ENCODE results near the gene TLN1.

TLN1 gene

DNA sequence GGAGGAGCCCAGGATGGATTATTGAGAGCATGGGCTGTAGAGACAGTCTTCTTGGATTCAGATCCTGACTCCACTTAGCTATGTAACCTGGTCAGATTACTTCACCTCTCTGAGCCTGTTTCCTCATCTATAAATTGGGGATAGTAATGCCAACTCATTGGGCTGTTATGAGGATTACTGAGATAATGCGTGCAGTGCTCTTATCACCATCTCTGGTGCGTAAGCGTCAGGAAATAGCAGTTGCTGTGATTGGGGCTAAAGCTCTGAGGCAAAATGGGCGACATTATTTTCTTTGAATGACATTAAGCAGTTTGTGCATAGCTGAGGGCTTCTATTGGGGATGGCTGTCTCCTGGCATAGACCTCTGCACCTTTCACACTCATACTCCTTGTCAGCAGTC lies 23.1 kb upstream of the TLN1 start:
- no peak for DNase-seq (ENCODE audit: low read depth, low spot score)
- H3K4me3 ChIP-seq (ENCODE audit: low read length) = no peak overlapping the region

DNA sequence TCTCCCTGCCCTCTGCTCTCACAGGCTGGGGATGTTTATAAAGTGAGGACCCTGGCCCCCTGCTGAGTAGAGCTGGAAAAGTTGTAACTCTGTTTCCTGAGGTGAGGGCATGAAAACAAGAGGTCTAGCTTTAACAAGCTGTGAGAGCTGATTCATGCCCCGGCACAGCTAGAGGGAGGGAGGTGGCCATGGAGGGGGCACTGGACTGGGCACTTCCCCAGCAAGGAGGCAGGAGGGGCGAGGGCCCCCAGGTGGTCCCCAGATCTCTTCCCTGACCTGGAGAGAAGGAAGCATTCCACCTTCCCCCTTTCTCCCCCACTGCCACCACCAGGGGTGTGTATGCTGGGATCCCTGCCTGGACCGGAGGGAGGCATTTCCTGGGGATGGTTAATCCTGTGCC lies 22.3 kb upstream of the TLN1 start, which contains the start of gene MSMP:
Gene MSMP, minus strand, starts transcription at position 13 of the 400 bp plus-strand sequence. CDS start 147 bp downstream, outside the sequence.
- no peak for DNase-seq (ENCODE audit: low read depth, low spot score)
- no peak within 1 kb of the TSS for H3K4me3 ChIP-seq (ENCODE audit: low read length)

DNA sequence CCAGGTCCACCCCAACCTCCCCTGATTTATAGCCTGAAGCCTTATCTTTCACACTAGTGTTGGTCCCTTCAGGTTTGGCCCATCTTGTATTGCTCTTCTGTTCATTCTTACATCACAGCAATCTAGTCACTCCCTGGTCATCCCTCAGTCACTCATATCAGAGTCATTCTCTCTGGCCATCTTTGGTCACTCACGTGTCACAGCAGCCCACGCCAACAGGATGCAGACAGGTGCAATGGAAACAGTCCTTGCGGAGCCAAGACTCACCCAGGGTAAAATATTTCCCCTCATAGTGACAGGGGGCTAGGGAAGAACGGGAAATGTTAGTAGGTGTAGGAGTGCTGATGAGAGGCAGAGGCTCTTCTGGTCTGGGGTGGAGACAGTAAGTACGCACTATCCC lies 21.5 kb upstream of the TLN1 start:
- H3K4me3 ChIP-seq (ENCODE audit: low read length) = no peak overlapping the region
- no peak for DNase-seq (ENCODE audit: low read depth, low spot score)

GRCh38 chr9:35750256-35750531 lies 18.2 kb upstream of the TLN1 start:
- peak overlapping the region; percentile 76; the same call in 1 of the 2 replicates for H3K4me3 ChIP-seq (ENCODE audit: low read length)
- DNase-seq (ENCODE audit: low read depth, low spot score) = no peak

DNA sequence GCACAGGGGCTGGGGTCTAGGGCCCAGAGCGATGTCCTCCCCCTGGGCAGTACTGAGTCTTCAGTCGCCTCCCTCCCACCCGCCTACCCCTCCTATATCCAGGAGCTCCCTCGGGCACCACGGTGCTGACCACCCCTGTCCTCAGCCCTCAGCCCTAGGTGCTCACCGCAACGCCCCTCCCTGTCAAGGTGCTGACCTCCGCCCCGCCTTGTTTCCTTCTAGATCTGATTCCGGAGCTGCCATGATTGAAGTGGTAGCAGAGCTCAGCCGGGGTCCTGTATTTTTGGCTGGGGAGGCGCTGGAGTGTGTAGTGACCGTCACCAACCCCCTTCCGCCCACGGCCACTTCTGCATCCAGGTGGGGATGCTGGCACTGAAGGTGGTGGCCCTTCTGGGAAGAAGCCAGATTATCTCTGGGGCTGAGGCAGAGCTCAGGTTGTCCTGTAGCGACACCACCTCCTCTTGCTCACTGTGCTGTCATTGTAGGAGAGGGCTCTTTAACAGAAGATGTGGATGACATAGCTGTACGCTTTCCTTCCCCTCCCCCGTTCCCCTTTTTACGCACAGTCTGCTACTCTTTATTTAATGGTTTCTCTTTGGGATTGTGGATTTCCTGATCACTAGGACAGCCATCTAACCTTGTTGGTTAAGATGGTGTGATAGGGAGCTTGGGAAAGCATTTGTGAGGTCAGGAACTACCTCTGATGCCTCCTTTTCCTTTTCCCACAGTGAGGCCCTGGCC lies 17.7 kb upstream of the TLN1 start:
- H3K4me3 ChIP-seq (ENCODE audit: low read length) = peak overlapping the region; percentile 76
- DNase-seq (ENCODE audit: low read depth, low spot score) = no peak

- peak within 1 kb of the TSS; percentile 76 for H3K4me3 ChIP-seq (ENCODE audit: low read length)
- DNase-seq (ENCODE audit: low read depth, low spot score) = no peak
Observed at GRCh38 chr9:35748858-35749514, 17.0 kb upstream of the TLN1 start, which contains the start of the genes GBA2 and RGP1. GBA2 (minus strand) TSS chr9:35749228; CDS start chr9:35748704, 524 bp downstream. RGP1 (plus strand) TSS chr9:35749287; CDS start chr9:35749756, 469 bp downstream.

GRCh38 chr9:35748242-35748857 lies 16.4 kb upstream of the TLN1 start:
- no peak for DNase-seq (ENCODE audit: low read depth, low spot score)

GRCh38 chr9:35746583-35746982 lies 14.6 kb upstream of the TLN1 start:
- H3K4me3 ChIP-seq (ENCODE audit: low read length) = no peak overlapping the region
- DNase-seq (ENCODE audit: low read depth, low spot score) = no peak

More at GRCh38 chr9:35748242-35748857, 16.4 kb upstream of the TLN1 start:
- H3K4me3 ChIP-seq (ENCODE audit: low read length) = peak overlapping the region; percentile 76

GRCh38 chr9:35745569-35745968 lies 13.6 kb upstream of the TLN1 start:
- DNase-seq (ENCODE audit: low read depth, low spot score) = no peak
- H3K4me3 ChIP-seq (ENCODE audit: low read length) = no peak overlapping the region

GRCh38 chr9:35743880-35744518 lies 12.0 kb upstream of the TLN1 start:
- no peak for DNase-seq (ENCODE audit: low read depth, low spot score)
- no peak overlapping the region for H3K4me3 ChIP-seq (ENCODE audit: low read length)

DNA sequence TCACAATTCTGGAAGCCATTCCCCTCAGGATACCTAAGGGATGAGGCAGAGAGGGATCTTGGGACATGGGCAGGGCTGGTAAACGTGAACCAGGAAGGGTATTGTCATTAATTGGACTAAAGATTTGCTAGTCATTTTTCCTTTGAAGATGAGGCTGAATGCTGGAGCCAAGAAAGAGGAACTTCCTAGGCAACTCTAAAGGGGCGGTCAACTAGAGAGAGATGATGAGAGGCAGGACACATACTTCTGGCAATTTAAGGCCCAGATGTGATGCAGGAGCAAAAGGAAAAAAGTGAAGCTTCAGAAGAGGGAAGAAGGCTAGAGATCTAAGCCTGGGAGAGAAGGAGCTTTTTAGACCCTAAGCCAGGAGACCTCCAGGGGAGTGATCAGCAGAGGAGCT lies 11.5 kb upstream of the TLN1 start:
- no peak for DNase-seq (ENCODE audit: low read depth, low spot score)
- H3K4me3 ChIP-seq (ENCODE audit: low read length) = no peak overlapping the region

DNA sequence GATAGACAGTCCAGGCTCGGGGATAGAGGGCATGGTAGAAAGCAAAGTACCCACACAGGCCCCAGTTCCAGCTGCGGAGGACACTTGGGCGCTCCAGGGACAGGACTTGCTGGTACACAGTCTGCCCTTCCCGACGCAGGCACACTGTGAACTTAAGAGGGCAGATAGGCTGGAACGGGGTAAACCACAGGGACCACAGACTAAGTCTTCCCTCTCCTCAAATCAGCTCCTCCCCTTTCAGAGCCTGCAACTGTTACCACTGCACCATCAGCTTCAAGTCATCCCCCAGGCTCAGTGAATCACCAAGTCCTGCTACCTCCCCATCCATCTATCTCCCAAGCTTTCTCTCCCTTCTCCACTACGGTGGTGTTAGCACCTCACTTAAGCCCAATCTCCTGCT lies 9.7 kb upstream of the TLN1 start:
- no peak overlapping the region for H3K4me3 ChIP-seq (ENCODE audit: low read length)

GRCh38 chr9:35740243-35740642 lies 8.2 kb upstream of the TLN1 start:
- no peak for DNase-seq (ENCODE audit: low read depth, low spot score)
- no peak overlapping the region for H3K4me3 ChIP-seq (ENCODE audit: low read length)

More for the DNA sequence above, 9.7 kb upstream of the TLN1 start:
- DNase-seq (ENCODE audit: low read depth, low spot score) = peak; percentile 86

DNA sequence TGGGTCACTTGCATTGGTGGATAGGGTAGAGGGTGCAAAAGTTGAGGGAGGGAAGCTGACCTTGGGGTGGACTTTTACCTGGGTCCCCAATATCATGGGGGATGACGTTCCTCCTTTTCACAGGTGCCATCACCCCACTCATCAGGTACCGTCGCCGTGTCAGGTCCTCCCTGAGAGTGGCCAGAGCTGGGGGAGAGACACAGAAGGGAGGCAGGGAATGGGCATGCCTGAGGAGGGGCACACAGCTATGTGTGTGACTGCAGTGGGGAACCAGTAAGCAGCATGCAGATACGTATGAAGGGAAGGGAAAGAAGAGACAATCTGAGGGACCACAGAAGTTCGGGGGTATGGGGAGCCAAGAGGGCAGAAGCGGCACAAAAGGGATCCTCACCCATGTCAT lies 6.9 kb upstream of the TLN1 start:
- H3K4me3 ChIP-seq (ENCODE audit: low read length) = no peak overlapping the region
- no peak for DNase-seq (ENCODE audit: low read depth, low spot score)

DNA sequence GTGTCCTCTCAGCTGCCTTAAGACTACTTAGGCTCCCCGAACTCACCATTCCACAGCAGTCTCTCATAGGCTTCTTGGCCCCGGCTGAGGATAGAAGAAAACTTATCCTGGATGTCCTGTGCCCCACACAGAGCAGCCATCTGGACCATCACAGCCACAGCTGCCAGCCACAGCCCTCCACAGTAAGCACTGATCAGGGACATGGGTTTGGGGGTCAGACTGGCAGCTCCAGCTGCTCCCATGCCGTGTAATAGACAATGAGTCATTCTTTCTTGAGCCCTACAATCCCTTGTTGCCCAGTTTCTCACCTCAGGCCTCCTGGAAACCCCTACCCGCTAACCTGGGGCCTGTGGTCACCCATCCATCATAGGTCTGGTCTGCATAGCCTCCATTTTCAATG lies 6.2 kb upstream of the TLN1 start:
- no peak overlapping the region for H3K4me3 ChIP-seq (ENCODE audit: low read length)
- DNase-seq (ENCODE audit: low read depth, low spot score) = no peak

GRCh38 chr9:35737143-35737542 lies 5.1 kb upstream of the TLN1 start:
- H3K4me3 ChIP-seq (ENCODE audit: low read length) = no peak overlapping the region
- no peak for DNase-seq (ENCODE audit: low read depth, low spot score)

DNA sequence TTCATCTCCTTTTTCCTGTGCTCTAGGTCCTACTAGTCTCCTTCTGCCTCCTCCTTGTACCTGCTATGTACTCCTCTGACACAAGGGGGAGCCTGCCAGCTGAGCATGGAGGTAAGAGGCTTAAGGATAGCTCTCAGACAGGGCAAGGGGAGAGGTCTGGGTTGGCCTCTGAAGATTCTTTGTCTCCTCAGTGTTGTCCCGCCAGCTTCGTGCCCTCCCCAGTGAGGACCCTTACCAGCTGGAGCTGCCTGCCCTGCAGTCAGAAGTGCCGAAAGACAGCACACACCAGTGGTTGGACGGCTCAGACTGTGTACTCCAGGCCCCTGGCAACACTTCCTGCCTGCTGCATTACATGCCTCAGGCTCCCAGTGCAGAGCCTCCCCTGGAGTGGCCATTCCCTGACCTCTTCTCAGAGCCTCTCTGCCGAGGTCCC lies 4.2 kb upstream of the TLN1 start:
- DNase-seq (ENCODE audit: low read depth, low spot score) = peak; percentile 73
- no peak overlapping the region for H3K4me3 ChIP-seq (ENCODE audit: low read length)

DNA sequence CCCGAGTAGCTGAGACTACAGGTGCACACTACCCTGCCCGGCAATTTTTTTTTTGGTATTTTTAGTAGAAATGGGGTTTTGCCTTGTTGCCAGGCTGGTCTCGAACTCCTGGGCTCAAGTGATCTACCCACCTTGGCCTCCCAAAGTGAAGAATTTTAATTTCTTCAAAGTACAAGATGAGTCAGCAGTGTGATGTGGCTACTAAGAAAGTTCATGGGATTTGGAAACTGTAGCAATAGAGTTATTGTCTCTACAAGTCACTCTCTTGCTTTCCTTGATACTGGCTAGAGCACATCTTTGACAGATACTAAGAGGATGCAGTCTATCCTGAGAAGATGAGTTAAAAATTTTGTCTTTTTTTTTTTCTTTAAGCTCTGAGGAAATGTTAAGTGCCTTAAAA lies 2.1 kb upstream of the TLN1 start:
- DNase-seq (ENCODE audit: low read depth, low spot score) = no peak
- no peak overlapping the region for H3K4me3 ChIP-seq (ENCODE audit: low read length)

- DNase-seq (ENCODE audit: low read depth, low spot score) = no peak
- peak overlapping the region; percentile 66 for H3K4me3 ChIP-seq (ENCODE audit: low read length)
Observed at GRCh38 chr9:35732800-35733541, 976 bp upstream of the TLN1 start.

Measured in Jurkat, Clone E6-1 (cell line).